HG02588 (cell line): ENCODE results near the gene SIAH3.

Experiments used
- ATAC-seq: cut with Tn5 transposase; IDR thresholded peaks from one replicate; pipeline ENCODE4 v1.9.1; 2021; ENCODE audit warnings: mild to moderate bottlenecking, moderate library complexity; ENCODE audit not compliant: unreplicated experiment

Gene SIAH3

DNA sequence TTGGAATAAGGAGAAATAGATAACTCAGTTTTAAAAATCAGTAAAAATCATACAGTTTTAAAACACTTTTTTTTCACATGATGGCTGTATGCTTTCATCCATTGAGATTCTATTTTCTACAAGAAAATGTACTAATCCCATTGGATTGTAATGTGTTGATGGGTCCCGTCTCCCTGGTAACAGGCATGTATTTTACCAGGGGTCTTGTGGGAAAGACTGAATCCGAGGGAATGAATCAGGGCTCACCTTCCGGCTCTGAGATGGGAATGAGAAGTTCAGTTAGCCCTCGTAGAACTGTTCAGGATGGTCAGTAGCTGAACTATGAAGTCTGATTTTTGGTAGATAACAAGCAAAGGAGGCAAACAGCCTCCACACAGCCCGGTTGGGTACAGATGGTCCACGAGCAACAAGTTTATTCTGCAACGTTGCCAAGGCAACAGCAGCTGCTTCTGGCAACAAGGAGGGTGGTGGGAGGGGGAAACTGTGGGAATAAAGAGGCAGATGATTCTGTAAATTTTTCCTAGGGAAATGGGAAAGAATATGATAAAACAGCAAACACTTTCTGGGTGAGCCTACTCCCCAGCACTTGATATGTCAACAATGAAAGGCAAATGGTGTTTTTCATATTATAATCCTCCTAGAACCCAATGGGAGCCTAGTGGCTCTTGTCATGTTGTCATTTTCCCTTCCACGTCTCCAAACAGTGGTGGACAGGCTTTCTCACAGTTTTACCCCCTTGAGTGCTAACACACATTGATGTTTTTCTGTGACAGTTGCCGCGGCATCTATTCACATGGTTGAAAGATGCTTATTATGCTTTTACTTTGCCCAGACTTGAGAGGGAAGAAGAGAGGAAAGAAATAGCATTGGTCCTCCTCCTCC, 12.4 kb upstream of the SIAH3 start:
- ATAC-seq = no peak

- no peak for ATAC-seq
These were observed 9.8 kb upstream of the SIAH3 start for GRCh38 chr13:45861322-45861721.

DNA sequence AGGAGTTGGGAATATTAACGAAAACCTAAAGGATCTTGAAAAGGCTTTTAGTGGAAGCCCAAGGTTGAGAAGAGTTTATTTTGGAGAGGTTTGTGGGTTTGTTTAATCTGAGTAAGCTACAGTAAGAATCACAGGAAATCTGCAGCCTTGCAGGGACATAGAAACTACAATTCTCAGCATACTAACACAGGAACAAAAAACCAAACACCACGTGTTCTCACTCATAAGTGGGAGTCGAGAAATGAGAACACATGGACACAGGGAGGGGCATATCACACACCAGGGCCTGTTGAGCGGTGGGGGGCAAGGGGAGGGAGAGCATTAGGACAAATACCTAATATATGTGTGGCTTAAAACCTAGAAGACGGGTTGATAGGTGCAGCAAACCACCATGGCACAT, 8.7 kb upstream of the SIAH3 start:
- no peak for ATAC-seq

- ATAC-seq = no peak
These were observed 8.2 kb upstream of the SIAH3 start for GRCh38 chr13:45859705-45860104.

- no peak for ATAC-seq
These were observed 941 bp upstream of the SIAH3 start for GRCh38 chr13:45852494-45852893.

GRCh38 chr13:45851956-45852355, 403 bp upstream of the SIAH3 start:
- no peak for ATAC-seq

DNA sequence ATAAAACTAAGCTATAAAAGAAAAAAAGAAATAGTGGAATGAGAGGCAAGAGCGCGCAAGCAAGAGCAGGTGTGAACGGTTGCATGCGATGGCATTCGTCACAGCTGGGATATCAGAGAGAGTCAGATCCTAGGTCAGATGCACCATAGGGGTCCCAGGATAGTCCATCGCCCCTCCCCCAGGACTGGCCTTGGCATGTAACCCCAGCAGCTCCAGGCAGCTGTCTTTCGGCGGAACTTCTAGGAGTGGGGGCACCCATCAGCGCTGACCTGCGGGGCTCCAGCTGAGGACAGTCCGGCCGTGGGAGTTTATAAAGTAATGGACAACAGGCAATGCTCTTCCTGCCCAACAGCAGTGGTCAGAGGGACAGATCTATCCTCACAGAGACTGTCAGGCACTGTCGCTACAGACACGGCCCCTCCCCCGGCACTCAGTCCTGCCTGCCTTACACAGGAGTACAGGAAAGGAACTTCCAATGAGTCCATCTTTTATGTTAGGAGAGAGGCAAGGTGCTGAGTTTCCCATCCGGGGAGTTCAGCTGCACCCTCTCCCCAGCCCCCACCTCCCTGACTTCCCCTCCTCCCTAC, 1.4 kb downstream of the SIAH3 start:
- no peak for ATAC-seq

- ATAC-seq = no peak
These were observed 2.1 kb downstream of the SIAH3 start for GRCh38 chr13:45849408-45849807.

DNA sequence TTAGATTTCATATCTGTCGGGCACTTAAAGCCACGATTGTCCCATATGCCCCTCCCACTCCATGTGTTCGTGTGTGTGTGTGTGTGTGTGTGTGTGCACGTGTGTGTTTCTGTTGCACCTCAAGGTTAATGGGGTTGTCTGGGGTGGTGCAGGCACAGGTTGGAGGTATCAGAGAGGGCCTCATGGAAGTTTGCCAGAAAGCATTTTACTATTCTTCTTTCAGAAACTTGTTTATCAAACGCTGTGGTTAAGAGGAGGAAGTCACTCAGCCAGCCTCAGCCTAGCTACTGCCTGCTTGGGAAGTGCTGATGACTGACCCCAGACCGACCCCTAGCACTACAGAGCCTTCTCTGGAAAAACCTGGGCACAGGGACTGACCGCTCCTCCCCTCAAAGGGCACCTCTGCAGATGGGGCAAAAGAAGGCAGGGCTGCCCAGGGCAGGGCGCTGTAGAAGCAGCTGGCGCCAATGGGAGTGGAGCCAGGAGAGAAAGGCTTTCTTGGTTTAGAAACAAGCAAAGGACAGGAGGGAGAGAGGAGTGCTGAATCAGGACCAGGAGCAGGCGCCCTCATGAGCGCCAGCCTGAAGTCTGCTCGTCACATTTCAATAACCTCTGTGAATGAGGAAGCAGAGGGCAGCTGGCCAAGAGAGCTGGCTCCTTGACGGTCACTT, 3.9 kb downstream of the SIAH3 start:
- no peak for ATAC-seq

DNA sequence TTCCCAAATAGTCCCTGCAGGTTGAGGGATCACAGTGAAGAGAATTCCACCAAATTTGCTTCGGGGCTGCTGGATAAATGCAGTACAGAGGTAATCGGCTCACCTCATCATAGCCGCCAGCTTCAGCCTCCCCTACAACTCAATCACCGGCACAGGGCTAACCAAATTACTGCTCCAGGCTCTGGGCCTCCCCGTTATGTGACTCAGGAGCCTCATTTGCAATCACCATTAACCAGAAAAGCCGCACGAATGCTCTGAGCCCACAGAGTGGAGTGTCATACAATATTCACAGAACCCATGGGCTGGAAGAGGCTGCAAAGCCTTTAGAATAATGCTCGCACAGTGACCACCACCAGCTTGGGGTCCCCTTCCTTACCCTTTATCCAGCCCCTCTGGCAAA, 4.9 kb downstream of the SIAH3 start:
- ATAC-seq = no peak

GRCh38 chr13:45838171-45838745, 13.3 kb downstream of the SIAH3 start:
- no peak for ATAC-seq

GRCh38 chr13:45837111-45837510, 14.4 kb downstream of the SIAH3 start:
- no peak for ATAC-seq

- ATAC-seq = no peak
These were observed 17.1 kb downstream of the SIAH3 start for GRCh38 chr13:45834411-45834994.

GRCh38 chr13:45833663-45834375, 17.7 kb downstream of the SIAH3 start:
- ATAC-seq = no peak

- no peak for ATAC-seq
These were observed 18.3 kb downstream of the SIAH3 start for GRCh38 chr13:45833242-45833641.

- ATAC-seq = no peak
These were observed 19.7 kb downstream of the SIAH3 start for GRCh38 chr13:45831851-45832250.

DNA sequence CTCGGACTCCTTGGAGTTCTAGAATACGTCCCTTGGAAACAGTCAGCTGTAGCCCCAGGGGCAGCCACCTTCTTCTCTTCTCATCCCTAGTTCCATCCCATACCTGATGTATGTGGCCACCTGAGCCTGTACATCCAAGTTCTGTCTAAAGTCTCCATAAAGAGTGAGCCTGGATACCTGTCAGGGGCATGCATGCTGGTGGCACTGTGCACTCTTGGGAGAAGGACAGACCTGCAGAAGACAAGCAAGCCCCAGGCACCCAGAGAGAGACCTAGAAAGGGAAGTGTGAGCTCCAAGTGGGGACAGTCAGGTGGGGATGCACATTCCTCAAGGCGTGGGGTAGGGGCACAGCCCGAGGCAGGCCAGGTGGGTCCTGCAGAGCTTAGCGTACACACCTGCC, 21.4 kb downstream of the SIAH3 start:
- ATAC-seq = no peak

DNA sequence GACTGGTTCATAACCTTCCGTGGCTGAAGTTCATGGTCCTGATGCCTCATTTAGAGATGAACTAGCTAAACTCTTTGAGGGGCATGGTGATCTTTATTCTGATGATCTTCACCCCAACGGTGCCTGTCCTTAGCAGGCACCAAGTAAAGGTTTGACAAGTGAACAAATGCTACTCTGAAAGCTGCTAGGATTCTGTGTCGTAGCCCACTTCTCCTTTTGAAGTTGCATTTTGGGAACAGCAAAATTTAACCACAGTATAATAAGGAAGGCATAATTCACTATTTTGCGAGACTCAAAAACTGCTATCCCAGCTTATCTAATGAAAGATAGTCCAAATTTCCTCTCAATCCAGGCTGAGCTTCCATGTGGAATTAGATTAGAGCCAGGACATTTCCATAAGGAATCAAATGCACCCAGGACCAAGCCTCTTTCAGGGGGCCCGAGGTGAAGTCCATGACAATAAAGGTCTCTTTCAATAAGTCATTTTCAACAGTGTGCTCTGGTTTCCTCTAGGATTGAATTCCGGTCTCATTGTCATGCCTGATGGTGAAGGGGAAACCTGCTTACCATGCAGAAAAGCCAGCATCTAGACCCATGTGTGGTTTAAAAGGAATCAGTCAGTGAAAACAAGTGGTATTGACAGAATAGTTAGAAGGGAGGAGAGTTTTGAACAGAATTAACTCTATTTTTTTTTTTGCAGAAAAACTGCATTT, 23.1 kb downstream of the SIAH3 start:
- no peak for ATAC-seq

DNA sequence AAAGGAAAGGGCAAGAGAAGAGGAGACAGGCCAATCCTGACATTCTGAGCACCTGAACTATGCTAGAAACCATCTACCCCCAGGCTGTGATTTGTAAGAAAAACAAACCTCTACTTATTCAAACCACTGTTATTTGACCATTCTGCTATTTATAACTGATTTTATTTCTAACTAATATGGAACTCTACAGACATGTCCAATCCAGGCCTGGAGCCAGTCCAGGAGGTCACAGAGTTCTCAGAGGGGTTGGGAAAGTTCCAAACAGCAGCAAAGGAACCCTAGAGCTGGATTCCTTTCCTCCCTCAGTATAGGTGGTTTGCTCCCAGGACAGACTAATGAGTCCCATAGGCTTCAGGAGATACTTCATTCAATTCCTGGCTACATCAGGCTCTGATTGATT, 24.2 kb downstream of the SIAH3 start:
- ATAC-seq = no peak

GRCh38 chr13:45826731-45827130, 24.8 kb downstream of the SIAH3 start:
- peak; percentile 80 for ATAC-seq
